Measurements from ENCODE around the gene HGFAC. TPM values are rescaled to one million over a fixed set of nuclear protein-coding genes. Genes with fewer than 3 reads are reported as not detected.

The HGFAC gene
- total RNA-seq, 1 donor from 2014 or later, result 0.38 TPM

- DNase-seq (ENCODE audit: low spot score), result no peak
- intact Hi-C loops (cut with DNase I), result no loop called here
These were observed 51.3 kb downstream of the HGFAC start for GRCh38 chr4:3492741-3493719.

DNA sequence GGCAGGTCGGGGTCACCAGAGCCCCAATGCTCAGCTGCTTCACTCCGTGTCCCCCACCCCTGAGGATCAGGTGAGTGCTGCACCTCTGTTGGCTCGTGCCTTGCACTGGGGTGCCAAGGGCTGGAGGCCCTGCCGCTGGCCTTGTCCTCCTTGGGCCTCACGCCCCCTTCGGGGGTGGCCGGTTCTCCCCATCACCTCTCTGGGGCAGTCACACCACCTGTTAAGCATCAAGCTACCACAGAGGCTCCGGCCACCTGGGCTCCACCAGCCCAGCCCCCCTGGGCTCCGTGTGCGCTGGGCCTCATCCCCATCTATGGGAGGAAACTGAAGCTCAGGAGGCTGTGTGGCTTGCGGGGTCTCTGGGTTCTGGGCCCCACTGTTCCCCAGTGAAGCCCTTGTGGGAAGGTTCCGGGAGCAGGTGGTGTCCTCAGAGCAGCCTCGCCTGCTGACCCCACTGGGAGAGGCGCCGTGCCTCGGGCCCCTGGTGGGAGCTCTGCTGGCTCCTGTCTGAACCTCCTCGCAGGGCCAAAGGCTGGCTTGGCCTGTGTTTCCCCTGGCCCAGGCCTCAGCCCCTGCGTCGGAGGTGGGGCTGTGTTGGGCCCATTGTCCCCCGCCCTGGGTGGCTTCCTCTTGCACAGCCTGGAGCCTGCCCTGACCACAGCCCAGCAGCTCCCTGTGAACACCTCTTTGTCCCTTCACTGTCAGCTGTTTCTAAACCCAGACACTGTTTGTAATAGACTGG lies 52.1 kb downstream of the HGFAC start:
- intact Hi-C loops (cut with DNase I), result no loop called here
- no peak for DNase-seq (ENCODE audit: low spot score)

DNA sequence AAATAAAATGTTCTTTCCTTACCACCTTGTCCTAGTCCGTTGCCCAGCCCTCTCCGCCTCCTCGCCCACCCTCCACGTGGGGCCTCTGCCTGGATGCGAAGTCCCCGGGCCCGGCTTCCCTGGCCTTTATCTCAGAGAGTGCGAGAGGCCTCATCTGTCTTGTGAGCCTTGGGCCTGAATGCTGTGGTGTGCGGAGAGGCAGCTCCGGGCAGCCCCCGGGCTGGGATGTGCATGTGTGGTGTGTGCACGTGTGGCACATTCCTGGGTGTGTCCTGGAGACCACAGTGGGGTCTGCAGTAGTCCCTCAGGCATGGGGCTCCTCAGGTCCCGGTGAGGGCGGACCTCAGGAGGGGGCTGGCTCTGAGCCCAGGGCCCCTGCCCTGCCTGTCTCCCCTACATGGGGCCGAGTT lies 52.7 kb downstream of the HGFAC start:
- intact Hi-C loops (cut with DNase I), result no loop called here
- no peak for DNase-seq (ENCODE audit: low spot score)

GRCh38 chr4:3495204-3495975 lies 53.6 kb downstream of the HGFAC start:
- intact Hi-C loops (cut with DNase I), result no loop called here
- no peak for DNase-seq (ENCODE audit: low spot score)

GRCh38 chr4:3496021-3496420 lies 54.3 kb downstream of the HGFAC start:
- no peak for DNase-seq (ENCODE audit: low spot score)
- intact Hi-C loops (cut with DNase I), result no loop called here

DNA sequence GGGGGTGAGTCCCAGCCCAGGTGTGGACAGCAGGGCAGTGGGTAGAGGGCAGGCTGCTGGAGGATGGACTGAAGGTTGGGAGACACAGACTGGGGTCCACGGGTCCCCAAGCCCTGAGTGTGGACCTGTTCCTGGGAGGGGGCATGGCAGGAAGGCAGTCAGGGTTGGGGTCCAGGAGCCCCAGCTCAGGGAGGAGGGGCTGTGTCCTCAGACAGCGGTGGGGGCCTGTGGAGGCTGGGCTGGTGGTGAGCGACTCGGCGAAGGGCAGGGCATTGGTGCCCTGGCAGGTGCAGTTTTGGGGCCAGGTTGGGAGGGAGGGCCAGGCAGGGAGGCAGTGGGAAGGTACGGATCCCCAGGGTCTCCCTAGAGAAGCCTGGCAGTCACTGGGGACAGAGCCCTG lies 55.3 kb downstream of the HGFAC start:
- DNase-seq (ENCODE audit: low spot score), result no peak

DNA sequence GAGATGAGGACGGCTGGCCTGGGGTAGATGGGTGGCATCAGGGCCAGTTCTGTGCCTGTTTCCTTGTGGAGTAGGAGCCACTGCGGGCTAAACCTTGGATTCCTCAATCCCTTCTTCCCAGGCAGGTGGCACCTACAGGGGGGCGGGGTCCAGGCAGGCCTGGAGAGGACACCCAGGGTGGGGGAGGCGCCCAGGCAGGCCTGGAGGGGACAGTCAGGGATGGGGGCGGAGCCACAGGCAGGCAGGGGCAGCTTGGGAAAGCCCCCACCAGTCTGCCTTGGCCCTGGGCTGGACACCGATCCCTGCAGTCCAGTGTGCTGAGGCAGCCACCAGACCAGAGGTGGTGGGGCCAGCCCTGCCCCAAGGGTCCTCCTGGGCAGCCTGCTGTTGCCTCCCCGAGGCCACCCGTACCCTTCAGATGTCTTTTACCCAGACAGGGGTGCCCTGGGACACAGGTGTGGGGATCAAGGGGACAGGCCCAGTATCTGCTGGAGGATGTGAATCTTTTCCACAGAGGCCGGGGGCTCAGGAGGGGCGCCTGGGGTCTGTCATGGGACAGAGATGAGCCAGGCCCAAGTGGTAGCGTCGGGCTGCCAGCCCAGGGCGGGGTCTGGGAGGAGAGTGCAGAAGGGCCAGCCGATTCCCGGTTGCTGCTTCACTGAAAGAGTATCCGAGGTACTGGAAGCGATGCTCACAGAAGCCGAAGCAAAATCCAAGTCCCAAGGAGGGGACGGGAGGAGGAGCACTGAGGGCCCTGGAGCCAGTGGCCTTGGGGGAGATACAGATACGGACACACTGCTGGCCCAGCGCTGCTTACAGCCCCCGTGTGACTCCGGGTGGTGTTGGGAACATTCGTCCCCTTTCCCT lies 56.0 kb downstream of the HGFAC start:
- DNase-seq (ENCODE audit: low spot score), result no peak
- intact Hi-C loops (cut with DNase I), result no loop called here

More for the DNA sequence above, 55.3 kb downstream of the HGFAC start:
- intact Hi-C loops (cut with DNase I), result no loop called here

DNA sequence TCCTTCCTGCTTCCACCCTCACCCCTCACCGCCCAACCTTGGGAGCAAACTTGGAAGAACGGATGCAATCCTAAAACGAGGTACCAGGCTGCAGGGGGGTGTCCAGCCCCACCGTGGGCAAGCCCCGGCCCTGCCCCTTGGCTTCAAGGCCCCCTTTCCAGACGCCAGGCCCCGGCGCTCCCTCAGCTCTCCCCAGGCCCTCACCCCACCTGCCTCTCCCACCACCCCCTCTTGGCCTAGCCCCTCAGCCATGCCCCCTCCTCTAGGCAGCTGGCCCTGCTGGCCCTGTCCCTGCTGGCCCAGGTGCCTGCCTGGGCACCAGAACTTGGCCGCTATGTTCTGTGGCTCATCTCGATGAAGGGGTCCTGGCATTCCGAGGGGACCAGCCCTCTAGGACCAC lies 56.6 kb downstream of the HGFAC start:
- DNase-seq (ENCODE audit: low spot score), result no peak
- intact Hi-C loops (cut with DNase I), result no loop called here

Other genes with a start within 250 kb of the HGFAC start
- gene MSANTD1, start 192.8 kb upstream of the HGFAC start, total RNA-seq, result 1.1 TPM
- gene RGS12, start 148.9 kb upstream of the HGFAC start, total RNA-seq, result 19.1 TPM
- 62.7 TPM for gene DOK7, start 21.3 kb downstream of the HGFAC start, total RNA-seq
- gene LRPAP1, start 90.5 kb downstream of the HGFAC start, total RNA-seq, result 275 TPM

Data from cardiac septum (tissue), 1 donor.